Measurements from ENCODE around the gene PPFIA1.
A peak's percentile ranks its signal among the peaks of the same experiment; 100 is the strongest.
"Not testable (repeated sequence)": the region's sequence is repeated elsewhere in the genome, so short reads cannot be mapped to it uniquely, and the experiment has no call there.

PPFIA1 gene

DNA sequence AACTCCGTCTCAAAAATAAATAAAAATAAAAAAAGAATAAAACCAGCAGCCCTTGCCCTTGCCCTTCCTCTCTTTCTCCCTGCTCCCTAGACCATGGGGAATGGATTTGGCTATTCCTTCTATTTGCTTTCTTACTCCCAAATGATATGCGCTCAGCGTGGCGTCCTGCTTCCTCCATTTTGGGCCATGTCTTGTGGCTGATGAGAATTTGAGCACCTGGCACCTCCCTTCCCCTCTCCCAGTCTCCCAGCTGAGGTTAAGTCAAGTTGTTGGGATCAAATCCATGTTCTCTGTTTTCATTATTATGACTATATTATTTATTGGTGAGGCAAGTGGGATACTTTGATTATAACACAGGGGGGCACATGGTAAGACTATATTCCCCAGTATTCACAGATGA is 117.1 kb downstream of the PPFIA1 start:
- DNase-seq (ENCODE audit: low spot score) (no peak), ATAC-seq (ENCODE audit: low read depth) (no peak)
- no peak overlapping the region for H3K4me3 ChIP-seq (ENCODE audit: severe bottlenecking)
- TF ChIP-seq, protein P1, sequence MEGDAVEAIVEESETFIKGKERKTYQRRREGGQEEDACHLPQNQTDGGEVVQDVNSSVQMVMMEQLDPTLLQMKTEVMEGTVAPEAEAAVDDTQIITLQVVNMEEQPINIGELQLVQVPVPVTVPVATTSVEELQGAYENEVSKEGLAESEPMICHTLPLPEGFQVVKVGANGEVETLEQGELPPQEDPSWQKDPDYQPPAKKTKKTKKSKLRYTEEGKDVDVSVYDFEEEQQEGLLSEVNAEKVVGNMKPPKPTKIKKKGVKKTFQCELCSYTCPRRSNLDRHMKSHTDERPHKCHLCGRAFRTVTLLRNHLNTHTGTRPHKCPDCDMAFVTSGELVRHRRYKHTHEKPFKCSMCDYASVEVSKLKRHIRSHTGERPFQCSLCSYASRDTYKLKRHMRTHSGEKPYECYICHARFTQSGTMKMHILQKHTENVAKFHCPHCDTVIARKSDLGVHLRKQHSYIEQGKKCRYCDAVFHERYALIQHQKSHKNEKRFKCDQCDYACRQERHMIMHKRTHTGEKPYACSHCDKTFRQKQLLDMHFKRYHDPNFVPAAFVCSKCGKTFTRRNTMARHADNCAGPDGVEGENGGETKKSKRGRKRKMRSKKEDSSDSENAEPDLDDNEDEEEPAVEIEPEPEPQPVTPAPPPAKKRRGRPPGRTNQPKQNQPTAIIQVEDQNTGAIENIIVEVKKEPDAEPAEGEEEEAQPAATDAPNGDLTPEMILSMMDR (IDR thresholded peaks at IDR 0.05; ENCODE audit: poor library complexity, severe bottlenecking): no peak
- H3K36me3 ChIP-seq (ENCODE audit: low read depth): peaks cover 10% of the 10 kb centered on the region
- H3K27me3 ChIP-seq (ENCODE audit: insufficient read depth, poor library complexity, severe bottlenecking): no peaks in the 10 kb centered on the region
- H3K9me3 ChIP-seq (ENCODE audit: severe bottlenecking): no peaks in the 10 kb centered on the region
- H3K4me1 ChIP-seq (ENCODE audit: insufficient read depth, poor library complexity, severe bottlenecking): no peaks in the 10 kb centered on the region
- H3K27ac ChIP-seq (ENCODE audit: poor library complexity, severe bottlenecking): no peak overlapping the region

DNA sequence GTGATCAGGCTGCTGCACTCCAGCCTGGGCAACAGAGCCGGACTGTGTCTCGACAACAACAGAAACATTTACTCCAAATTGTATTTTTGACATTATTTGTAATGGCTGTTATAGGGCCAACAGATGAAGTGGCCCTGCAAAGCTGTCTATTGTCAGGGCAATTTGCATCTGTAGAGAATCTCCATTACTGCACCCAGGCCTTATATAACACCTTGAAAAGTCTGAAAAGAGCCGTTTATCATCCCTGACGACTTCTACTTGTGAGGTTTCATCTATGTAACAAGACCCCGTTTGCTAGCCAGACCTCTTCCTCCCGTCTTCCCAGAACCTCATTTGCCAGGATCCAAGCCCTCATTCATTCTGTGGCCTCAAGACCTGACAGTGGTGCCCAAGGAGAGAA is 118.7 kb downstream of the PPFIA1 start:
- ATAC-seq (ENCODE audit: low read depth) (no peak), DNase-seq (ENCODE audit: low spot score) (no peak)
- H3K27me3 ChIP-seq (ENCODE audit: insufficient read depth, poor library complexity, severe bottlenecking): no peaks in the 10 kb centered on the region
- no peaks in the 10 kb centered on the region for H3K4me1 ChIP-seq (ENCODE audit: insufficient read depth, poor library complexity, severe bottlenecking)
- H3K27ac ChIP-seq (ENCODE audit: poor library complexity, severe bottlenecking): no peak overlapping the region
- H3K4me3 ChIP-seq (ENCODE audit: severe bottlenecking): no peak overlapping the region
- H3K36me3 ChIP-seq (ENCODE audit: low read depth): peaks cover 9% of the 10 kb centered on the region
- TF ChIP-seq, protein P1 (IDR thresholded peaks at IDR 0.05; ENCODE audit: poor library complexity, severe bottlenecking): no peak
- H3K9me3 ChIP-seq (ENCODE audit: severe bottlenecking): no peaks in the 10 kb centered on the region

DNA sequence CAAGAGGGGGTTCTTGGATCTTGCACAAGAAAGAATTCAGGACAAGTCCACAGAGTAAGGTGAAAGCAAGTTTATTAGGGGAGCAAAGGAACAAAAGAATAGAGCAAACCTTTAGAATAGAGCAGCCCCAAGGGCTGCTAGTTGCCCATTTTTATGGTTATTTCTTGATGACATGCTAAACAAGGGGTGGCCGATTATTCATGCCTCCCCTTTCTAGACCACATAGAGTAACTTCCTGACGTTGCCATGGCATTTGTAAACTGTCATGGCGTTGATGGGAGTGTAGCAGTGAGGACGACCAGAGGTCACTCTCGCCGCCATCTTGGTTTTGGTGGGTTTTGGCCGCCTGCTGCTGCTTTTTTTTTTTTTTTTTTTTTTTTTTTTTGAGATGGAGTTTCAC is 120.4 kb downstream of the PPFIA1 start:
- ATAC-seq (ENCODE audit: low read depth); H3K4me1 ChIP-seq (ENCODE audit: insufficient read depth, poor library complexity, severe bottlenecking); H3K27ac ChIP-seq (ENCODE audit: poor library complexity, severe bottlenecking); H3K27me3 ChIP-seq (ENCODE audit: insufficient read depth, poor library complexity, severe bottlenecking); DNase-seq (ENCODE audit: low spot score); H3K4me3 ChIP-seq (ENCODE audit: severe bottlenecking); H3K9me3 ChIP-seq (ENCODE audit: severe bottlenecking): not testable (repeated sequence)
- H3K36me3 ChIP-seq (ENCODE audit: low read depth): peaks cover 18% of the 10 kb centered on the region

DNA sequence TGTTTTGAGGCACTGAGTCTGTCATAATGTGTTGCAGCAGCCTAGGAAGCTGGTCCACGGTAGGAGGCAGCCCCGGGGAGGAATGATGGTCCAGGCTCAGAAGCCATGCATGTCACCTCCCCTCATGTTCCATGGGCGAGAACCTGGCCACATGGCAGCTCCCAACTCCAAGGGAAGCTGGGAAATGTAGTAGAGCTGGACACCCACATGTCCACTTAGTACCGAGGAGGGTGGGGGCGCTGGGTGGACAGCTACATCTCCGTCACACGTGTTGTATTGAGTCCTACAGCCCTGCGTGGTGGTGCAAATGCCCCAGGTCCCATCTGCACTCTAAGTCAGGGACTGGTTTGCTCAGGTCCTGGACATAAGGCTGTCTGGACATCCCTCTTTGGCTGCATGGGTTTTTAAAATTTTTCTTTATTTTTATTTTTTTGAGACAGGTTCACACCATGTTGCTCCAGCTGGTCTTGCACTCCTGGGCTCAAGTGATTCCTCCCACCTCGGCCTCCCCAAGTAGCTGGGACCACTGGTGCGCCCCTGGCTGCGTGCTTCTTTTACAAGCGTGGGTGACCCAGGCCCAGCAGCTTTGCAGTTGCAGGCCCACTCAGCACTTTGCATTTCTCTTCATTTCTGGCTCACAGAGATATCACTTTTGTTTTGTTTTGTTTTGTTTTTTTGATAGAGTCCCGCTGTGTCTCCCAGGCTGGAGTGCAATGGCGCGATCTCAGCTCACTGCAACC is 123.9 kb downstream of the PPFIA1 start:
- Histone ChIP-seq H3K27ac (ENCODE audit: poor library complexity, severe bottlenecking) (no peak overlapping the region), H3K4me3 (ENCODE audit: severe bottlenecking) (no peak overlapping the region), H3K27me3 (ENCODE audit: insufficient read depth, poor library complexity, severe bottlenecking) (no peaks in the 10 kb centered on the region), H3K4me1 (ENCODE audit: insufficient read depth, poor library complexity, severe bottlenecking) (peaks cover 6% of the 10 kb centered on the region), H3K9me3 (ENCODE audit: severe bottlenecking) (no peaks in the 10 kb centered on the region), H3K36me3 (ENCODE audit: low read depth) (peaks cover 21% of the 10 kb centered on the region)
- TF ChIP-seq, protein P1 (IDR thresholded peaks at IDR 0.05; ENCODE audit: poor library complexity, severe bottlenecking): no peak
- ATAC-seq (ENCODE audit: low read depth) (no peak), DNase-seq (ENCODE audit: low spot score) (no peak)

DNA sequence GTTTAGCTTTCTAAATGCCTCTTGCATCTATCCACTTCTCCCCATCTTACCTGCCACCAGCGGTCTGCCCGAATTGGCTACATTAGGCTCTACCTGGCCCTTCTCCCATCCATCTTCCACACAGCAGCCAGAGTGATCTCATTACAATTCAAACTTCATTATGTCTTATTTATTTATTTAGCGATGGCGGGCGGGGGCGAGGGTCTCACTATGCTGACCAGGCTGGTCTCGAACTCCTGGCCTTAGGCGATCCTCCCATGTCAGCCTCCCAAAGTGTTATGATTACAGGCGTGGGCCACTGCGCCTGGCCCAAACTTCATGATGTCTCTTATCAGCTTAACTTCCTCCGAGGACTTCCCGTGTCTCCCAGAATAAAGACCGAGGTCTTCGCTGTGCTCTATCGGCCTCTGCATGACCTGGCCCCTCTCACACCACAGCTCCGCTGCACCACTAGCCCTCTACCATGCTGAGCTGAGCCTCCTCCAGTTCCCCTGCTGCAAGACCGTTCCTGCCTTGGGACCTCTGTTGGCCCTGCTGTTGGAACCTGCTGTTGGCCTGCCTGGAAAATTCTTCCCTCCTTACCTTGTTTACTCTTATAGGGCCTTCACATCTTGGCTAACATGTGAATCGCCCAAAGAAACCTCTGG is 127.0 kb downstream of the PPFIA1 start:
- Histone ChIP-seq H3K4me3 (ENCODE audit: severe bottlenecking) (peak overlapping the region; percentile 69), H3K9me3 (ENCODE audit: severe bottlenecking) (no peaks in the 10 kb centered on the region), H3K27ac (ENCODE audit: poor library complexity, severe bottlenecking) (peak overlapping the region; percentile 89), H3K4me1 (ENCODE audit: insufficient read depth, poor library complexity, severe bottlenecking) (peaks cover 18% of the 10 kb centered on the region), H3K27me3 (ENCODE audit: insufficient read depth, poor library complexity, severe bottlenecking) (no peaks in the 10 kb centered on the region), H3K36me3 (ENCODE audit: low read depth) (peaks cover 40% of the 10 kb centered on the region)
- peak; percentile 21; the same call in 2 of the 3 replicates for ATAC-seq (ENCODE audit: low read depth)
- no peak for DNase-seq (ENCODE audit: low spot score)
- TF ChIP-seq, protein P1 (IDR thresholded peaks at IDR 0.05; ENCODE audit: poor library complexity, severe bottlenecking): no peak

All from RWPE2 (cell line).